ENCODE data around the gene SLC19A1.

DNA sequence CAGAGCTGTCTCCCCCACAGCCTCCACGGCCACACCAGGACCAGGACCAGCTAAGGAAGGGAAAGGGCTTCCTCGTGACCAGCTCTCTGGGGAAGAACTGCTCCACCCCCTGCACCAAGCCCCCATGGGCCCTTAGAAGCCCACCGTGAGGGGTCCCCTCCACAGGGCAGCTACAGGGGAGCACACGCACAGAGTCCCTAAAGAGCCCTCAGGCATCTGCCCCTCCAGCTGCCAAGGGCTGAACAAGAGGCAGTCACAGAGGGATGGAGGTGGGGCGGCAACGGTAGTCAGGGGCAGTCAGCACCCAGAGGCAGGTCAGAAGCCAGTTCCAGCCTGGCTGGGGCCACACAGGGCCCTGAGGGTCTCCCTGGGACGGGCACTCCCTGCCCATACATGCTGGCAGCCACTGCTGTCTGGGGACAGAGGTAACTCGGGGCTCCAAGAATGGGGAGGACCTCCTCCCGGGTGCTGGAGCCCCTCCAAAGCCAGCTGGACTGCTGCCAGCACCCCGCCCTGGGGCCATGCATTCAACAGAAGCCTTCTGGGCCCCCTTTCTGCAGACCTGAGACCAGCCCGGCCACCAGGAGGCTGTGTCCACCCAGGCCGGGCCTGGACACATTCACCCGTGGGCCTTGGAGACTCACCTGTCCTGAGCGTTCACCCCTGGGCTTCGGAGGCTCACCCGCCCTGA lies 18.7 kb downstream of the SLC19A1 start:
- TF ChIP-seq, protein P1, sequence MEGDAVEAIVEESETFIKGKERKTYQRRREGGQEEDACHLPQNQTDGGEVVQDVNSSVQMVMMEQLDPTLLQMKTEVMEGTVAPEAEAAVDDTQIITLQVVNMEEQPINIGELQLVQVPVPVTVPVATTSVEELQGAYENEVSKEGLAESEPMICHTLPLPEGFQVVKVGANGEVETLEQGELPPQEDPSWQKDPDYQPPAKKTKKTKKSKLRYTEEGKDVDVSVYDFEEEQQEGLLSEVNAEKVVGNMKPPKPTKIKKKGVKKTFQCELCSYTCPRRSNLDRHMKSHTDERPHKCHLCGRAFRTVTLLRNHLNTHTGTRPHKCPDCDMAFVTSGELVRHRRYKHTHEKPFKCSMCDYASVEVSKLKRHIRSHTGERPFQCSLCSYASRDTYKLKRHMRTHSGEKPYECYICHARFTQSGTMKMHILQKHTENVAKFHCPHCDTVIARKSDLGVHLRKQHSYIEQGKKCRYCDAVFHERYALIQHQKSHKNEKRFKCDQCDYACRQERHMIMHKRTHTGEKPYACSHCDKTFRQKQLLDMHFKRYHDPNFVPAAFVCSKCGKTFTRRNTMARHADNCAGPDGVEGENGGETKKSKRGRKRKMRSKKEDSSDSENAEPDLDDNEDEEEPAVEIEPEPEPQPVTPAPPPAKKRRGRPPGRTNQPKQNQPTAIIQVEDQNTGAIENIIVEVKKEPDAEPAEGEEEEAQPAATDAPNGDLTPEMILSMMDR (conservative IDR thresholded peaks at IDR 0.05): no peak
- no peak for TF ChIP-seq EZH2 (IDR thresholded peaks at IDR 0.05; ENCODE audit: low read depth)

Data from PC-9 (cell line).